ENCODE data around the gene DNASE1L3.

Gene DNASE1L3

GRCh38 chr3:58177747-58178527 is 32.8 kb downstream of the DNASE1L3 start:
- peak; percentile 85 for DNase-seq (ENCODE audit: low read depth)

- DNase-seq (ENCODE audit: low read depth), result no peak
Observed at GRCh38 chr3:58176827-58177489, 33.8 kb downstream of the DNASE1L3 start.

- DNase-seq (ENCODE audit: low read depth), result no peak
Observed at GRCh38 chr3:58176185-58176530, 34.6 kb downstream of the DNASE1L3 start.

- DNase-seq (ENCODE audit: low read depth), result no peak
Observed at GRCh38 chr3:58175437-58176184, 35.2 kb downstream of the DNASE1L3 start.

- no peak for DNase-seq (ENCODE audit: low read depth)
Observed at GRCh38 chr3:58175187-58175436, 35.7 kb downstream of the DNASE1L3 start.

GRCh38 chr3:58173669-58174398 is 36.9 kb downstream of the DNASE1L3 start:
- DNase-seq (ENCODE audit: low read depth), result peak; percentile 28

- no peak for DNase-seq (ENCODE audit: low read depth)
Observed at GRCh38 chr3:58173029-58173668, 37.6 kb downstream of the DNASE1L3 start.

- DNase-seq (ENCODE audit: low read depth), result no peak
Observed at GRCh38 chr3:58171126-58171525, 39.6 kb downstream of the DNASE1L3 start.

GRCh38 chr3:58170376-58170775 is 40.4 kb downstream of the DNASE1L3 start:
- no peak for DNase-seq (ENCODE audit: low read depth)

GRCh38 chr3:58169371-58169770 is 41.4 kb downstream of the DNASE1L3 start:
- DNase-seq (ENCODE audit: low read depth), result no peak

- no peak for DNase-seq (ENCODE audit: low read depth)
Observed at GRCh38 chr3:58168498-58168897, 42.3 kb downstream of the DNASE1L3 start.

- DNase-seq (ENCODE audit: low read depth), result peak; percentile 64
Observed at GRCh38 chr3:58167431-58168351, 43.1 kb downstream of the DNASE1L3 start.

- no peak for DNase-seq (ENCODE audit: low read depth)
Observed at GRCh38 chr3:58164906-58165821, 45.6 kb downstream of the DNASE1L3 start.

GRCh38 chr3:58164199-58164879 is 46.4 kb downstream of the DNASE1L3 start:
- no peak for DNase-seq (ENCODE audit: low read depth)

- no peak for DNase-seq (ENCODE audit: low read depth)
Observed at GRCh38 chr3:58163234-58163633, 47.5 kb downstream of the DNASE1L3 start.

GRCh38 chr3:58161435-58162398 is 49.1 kb downstream of the DNASE1L3 start:
- no peak for DNase-seq (ENCODE audit: low read depth)

GRCh38 chr3:58160399-58160798 is 50.4 kb downstream of the DNASE1L3 start:
- DNase-seq (ENCODE audit: low read depth), result no peak

All from activated T-cell treated with anti-CD3 and anti-CD28 coated beads for 48 hours (primary cell).